CD4-positive, alpha-beta T cell treated with Interleukin-4 for 1 hour (primary cell): ENCODE measurements around the gene ATP9B.

Experiments used
- DNase-seq, 2 donors: peaks; one replicate each; pipeline ENCODE4 v3.0.0-alpha.2; 2020 to 2022

ATP9B gene

DNA sequence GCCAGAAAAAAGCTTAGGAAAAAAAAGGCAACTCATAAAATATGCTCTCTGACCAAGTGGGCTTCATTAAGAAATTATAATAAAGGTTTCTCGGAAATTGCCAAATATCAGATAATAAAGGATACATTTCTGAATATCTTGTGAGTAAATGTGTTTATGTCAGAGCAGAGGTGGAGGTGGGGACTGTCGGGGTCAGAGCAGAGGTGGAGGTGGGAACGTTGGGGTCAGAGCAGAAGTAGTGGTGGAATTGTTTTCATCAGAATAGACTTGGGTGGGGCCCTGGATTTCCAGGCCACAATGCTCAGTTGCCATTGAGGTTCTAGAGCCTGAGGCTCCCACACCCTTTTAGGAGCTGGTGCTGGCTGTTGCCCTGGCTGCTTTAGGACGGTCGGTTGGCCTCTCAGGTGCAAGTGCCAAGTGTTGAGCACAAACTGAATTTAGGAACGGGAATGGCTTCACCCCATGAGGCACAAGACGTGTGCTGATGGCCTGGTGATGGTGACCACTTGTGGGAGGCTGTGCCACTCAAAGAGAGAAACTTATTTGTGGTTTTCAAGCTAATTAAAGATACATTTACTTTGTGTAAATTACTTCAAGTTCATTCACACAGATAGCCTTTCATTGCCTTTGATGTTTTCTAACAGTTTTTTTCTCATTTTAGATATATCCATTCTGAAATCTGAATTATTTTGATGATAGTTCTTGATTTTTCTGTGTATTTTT is 131.5 kb downstream of the ATP9B start:
- no peak for DNase-seq

DNA sequence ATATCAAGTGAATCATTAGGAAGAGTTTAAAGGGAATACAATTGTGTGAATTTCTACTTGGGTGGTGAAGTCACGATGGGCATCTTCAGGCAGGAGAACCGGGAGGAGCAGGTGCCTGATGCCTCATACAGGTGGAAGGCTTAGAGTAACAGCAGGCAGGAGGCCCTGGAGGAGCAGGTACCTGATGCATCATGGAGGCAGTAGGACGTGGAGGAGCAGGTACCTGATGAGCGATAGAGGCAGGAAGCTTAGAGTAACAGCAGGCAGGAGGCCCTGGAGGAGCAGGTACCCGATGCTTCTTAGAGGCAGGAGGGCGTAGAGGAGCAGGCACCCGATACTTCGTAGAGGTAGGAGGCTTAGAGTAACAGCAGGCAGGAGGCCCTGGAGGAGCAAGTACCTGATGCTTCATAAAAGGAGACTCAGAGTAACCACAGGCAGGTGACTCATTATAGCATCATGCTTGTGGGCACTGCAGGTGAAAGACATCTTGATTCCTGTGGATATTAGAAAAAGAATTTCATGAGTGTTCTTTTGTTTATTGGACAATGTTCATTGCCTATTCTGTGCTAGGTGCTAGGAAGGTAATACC is 133.9 kb downstream of the ATP9B start:
- no peak for DNase-seq

DNA sequence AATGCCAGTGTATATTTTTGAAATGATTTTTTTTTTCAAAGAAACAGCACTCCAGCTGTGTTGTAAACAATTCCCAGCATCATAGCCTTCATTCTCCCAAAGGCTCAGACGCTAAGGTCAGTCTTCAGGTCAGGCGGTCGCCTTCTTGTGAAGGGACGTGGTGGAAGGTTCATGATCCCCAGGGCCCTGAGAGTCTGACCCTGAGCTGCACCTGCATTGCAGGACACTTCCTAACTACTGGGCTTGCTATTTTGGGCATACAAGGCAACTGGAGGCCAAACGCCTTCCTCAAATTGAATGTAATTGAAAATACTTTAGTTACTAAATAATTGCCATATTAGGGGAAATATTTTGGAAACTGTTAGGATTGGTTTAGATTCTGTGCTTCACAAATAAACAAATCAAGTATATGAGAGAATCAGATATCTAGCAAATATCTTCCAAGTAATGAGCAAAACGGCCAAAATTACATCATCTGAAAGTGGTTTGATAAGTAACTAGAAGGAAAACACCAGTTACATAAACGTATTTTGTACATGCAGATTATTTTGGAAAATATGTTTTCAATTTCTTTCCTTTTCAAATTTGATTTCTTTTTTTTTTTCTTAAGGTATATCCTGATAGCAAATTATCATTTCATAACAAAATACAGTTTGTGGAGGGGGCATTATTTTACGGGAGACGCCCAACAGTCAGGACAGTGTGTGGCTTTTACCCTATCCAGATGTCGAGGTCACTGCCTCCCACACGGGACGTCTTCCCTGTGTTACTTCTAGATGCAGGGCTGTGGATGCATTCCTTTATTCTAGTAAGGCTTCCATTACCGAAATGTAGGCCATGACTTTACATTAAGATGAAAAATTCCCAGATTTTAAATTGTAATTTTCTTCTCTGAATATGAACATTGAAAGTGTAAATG is 136.0 kb downstream of the ATP9B start:
- no peak for DNase-seq

DNA sequence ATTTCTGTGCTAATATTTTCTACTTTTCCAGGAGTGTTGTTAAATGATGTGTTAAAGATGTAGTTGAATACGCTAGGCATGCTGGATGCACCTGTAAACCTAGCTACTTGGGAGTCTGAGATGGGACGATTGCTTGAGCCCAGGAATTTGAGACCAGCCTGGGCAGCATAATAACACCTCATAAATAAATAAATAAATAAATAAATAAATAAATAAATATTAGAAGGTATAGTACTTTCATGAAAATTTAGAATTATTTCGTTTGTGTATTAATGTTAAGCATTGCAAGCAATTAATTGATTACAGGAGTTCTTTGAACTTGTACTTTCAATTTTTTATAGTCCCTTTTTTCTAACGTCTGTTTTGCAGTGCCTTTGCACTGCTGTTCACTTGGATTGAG is 137.2 kb downstream of the ATP9B start:
- no peak for DNase-seq

DNA sequence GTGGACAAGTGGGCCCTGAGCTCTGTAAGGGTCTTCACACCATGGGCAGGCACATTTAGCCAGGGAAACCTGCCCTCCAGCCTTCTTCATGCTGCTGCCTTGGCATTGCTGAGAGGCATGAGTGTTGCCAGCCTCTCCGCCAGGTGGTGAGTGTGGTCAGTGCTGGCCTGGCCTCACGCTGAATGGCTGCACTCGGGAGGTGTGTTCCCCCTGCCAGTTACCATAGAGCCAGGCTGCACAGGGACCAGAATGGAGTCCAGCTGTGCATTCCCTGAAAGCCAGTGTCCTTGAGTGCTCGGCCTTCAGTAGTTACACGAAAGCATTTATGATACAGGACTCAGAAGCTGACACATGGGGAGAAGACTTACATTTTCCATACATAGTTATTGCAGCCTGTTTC is 139.7 kb downstream of the ATP9B start:
- no peak for DNase-seq

DNA sequence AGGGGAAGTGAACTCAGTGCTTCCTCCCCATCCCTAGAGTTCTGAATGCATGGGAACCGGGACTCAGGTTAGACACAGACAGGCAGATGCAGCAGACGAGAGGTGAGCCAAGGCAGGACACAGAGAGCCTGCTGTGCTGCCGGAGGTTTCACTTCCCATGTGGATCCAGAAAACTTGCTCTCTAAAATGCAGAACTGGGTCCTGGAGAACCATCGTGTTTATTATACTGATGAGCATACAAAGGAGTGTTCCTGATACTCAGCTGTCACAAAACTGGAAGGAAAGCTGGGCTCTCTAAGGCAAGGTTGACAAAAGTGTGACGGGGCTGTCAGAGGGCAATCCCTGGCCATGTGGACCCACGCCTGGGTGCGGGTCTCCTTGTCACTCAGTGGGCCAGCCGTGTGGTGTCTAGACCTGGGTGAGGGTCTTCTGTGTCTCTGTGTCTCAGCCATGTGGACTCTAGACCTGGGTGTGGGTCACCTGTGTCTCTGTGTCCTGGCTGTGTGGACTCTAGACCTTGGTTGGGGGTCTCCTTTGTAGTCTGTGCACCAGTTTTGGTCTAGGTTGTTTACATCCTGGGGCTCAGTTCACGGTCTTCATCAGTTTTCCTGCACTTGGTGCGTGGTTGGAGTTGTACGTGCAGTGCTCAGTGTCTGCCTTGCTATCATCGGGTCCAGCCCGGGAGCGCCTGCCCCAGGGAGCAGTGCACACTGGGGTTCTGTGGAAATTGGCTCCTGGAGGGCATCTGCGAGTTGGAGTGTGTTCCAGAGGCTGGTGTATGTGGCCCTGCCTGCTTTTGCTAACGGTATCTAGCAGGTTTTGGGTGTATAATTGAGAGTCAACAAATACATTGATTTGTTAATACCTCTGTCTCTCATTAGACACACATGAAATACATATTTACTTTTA is 141.1 kb downstream of the ATP9B start:
- no peak for DNase-seq

DNA sequence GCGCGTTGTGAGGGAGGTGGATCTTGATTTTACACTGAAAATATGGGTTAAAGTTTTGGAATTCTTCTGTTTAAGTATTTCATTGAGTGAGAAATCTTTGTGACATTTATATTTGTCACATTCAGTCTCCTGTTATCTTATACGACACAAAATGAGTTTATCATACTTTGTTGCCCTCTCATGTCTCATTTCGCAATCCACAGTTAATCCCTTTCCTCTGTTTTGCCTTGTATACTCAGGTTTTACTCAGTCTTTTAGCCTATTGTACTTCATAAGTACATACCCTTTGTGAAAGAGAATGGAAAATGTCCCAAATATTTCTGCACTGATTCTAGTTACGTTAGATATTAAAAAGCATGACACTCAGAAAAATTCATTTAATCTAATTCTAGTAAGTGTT is 142.7 kb downstream of the ATP9B start:
- no peak for DNase-seq

DNA sequence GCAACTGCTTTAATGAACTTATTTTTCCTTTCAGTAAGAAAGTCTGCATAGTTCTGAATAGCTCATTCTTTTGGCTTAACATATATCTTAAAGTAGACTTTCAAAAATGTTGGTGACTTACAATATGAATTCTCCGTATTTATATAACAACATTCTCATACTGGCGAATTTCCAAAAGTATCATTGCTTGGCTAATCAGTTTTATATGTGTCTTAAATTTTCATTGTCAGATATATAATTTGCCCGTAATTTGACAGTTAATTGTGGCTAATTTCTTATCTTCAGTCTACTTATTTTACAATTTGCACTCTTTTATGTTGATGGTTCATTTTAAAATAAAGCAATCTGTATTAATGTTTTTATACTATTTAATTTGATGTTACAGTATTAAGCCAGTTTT is 144.9 kb downstream of the ATP9B start:
- no peak for DNase-seq

DNA sequence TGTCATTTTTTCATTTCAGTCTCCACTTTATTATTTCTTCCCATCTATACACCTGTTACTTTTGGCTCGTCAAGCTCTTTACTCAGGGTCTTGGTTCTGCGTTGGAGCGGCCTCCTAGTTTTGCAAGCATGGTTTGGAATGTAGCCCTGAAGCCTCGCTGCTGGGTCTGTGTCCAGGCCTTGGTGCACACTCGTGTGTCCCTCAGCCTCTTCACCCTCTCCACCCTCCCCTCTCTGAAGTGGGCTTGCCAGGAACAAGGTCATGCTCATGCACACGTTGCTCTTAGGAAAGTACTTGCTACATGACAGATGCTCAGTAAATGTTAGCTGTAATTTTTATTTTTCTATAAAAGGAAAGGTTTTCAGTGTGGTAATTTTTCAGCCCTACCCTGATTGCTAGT is 147.0 kb downstream of the ATP9B start:
- no peak for DNase-seq

DNA sequence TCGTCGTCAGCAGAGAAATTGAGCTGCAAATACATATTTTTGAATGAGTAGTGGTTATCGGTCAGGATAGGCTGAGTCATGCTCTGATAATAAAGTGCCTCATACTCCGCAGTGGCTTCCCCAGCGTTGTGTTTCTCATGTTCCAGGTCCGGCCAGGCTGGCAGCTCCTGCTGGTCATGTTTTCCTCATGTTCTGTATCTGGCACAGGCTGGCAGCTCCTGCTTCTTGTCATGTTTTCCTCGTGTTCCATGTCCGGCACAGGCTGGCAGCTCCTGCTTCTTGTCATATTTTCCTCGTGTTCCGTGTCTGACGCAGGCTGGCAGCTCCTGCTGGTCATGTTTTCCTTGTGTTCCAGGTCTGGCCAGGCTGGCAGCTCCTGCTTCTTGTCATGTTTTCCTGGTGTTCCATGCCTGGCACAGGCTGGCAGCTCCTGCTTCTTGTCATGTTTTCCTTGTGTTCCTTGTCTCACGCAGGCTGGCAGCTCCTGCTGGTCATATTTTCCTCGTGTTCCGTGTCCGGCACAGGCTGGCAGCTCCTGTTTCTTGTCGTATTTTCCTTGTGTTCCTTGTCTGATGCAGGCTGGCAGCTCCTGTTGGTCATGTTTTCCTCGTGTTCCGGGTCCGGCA is 148.9 kb downstream of the ATP9B start:
- no peak for DNase-seq

DNA sequence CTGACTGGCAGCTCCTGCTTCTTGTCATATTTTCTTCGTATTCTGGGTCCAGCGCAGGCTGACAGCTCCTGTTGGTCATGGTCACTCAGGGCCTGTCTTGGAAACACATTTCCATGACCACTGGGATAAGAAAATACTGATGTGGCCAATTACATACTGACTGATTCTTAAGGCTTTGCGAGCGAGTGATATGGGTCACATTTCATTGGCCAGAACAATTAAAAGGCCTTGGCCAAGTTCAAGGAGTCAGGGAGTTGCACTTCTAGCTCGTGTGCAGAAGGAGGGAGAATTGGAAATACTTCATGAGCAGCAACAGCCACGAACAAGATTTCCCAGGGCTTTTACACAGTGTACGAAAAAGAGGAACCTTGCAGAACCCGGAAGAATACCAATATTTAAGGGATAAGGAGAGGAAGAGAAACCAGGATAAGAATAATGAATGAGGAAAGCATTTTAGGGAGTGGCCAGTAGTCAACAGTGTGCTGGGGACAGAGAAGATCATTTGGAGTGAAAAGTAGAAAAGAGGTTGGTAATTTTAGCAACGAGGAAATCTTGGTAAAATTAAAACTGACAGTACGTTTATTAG is 149.5 kb downstream of the ATP9B start:
- DNase-seq, result no peak

DNA sequence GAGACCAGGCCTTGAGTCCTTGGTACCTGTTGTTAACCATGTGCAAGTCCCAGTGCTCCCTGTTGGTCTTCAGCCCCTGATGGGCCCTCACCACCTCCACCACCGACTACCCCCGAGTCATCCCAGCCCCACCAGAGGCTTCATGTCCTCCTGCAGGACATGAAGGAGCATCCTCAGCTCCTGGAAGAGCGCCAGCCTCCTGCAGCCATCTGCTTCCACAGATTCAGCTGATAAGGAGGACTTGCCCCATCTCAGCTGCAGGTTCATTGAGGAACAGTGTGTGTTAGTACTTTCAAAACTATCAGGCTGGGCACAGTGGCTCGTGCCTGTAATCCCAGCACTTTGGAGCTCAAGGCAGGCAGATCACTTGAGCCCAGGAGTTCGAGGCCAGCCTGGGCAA is 151.9 kb downstream of the ATP9B start:
- no peak for DNase-seq

DNA sequence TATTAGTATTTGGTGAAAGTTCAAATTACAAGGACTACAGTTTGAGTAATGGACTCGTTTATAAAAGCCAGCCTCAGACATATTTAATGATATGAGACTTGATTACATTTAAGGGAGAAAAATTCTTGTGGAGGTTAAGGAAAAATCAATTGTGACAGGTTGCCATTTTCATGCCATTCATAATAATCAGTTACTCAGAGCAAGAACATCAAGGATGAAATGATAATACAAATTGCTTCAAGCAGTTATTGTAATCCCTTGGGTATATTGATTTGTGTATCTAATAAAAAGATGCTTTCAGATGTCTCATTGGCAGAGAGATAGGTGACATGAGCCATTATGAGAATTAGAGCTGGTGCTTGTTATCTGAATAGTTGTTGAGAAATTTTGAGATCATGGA is 153.6 kb downstream of the ATP9B start:
- DNase-seq, result no peak

DNA sequence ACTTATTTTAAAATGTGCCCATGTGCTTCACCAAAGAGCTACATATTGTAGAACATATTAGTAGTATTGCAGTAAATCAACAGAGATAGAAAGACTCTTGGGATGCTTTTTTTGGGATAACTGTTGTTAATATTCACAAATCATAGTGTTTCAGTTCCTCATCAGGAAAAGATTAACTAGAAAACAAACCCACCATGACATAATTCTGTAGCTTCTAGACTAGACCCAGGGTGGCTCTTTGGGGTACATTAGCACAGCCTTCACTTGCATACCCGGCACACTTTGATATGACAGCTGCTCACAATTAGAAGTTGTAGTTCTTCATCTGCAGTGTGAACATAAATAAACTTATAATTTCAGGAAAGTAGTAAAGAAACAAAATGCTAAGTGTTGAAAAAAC is 154.2 kb downstream of the ATP9B start:
- DNase-seq, result no peak

DNA sequence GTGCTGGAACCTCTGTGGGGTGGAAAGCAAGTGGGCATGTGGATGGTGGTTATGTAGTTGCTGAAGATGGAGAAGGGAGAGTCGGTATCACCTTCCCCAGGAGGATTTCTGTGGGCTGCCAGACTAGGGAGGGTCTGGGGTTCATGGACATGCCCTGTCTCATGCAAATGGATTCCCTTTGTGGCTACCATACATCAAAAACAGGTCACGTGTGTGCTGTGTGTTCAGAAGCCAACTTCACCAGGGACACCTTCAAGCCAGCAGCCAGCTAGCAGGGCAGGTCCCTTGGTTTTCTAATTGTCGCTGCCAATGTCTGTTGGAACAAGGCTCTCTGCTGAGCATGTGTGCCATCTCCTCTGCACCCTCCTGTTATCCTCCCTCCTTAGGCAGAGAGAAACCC is 155.2 kb downstream of the ATP9B start:
- no peak for DNase-seq

DNA sequence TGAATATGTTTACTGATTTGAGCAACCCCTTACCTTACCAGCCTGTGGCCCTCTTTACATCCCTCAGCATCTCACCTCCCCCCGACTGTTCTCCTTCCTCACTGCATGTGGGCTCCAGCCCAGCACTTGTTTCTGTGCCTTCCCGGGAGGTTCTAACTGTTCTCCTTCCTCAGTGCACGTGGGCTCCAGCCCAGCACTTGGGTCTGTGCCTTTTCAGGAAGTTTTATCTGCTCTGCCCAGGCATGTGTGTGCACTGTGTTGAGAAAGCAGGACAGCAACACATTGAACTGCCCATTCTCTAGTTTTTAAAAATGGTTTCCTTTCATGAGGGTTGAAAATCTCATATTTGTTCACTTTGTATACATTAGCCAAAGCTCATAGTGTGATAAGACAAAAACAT is 158.4 kb downstream of the ATP9B start:
- no peak for DNase-seq

DNA sequence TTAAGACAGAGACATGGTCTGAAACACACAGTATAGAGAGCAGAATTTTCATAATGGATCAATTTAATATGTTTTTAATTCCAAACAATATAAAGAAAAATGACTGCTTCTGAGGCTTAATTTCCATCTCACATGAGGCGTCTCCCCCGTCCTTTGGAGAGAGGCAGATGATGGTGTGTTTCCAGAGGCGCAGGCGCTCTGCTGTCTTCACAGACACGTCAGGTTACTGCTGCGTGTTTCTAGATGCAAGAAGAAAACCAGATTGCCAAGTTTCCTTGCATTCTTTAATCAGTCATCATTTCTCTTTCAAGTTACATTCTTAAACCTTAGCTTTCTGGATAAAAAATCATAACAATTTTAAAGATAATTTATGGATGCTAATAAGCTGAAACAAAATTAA is 160.2 kb downstream of the ATP9B start:
- DNase-seq, result no peak

DNA sequence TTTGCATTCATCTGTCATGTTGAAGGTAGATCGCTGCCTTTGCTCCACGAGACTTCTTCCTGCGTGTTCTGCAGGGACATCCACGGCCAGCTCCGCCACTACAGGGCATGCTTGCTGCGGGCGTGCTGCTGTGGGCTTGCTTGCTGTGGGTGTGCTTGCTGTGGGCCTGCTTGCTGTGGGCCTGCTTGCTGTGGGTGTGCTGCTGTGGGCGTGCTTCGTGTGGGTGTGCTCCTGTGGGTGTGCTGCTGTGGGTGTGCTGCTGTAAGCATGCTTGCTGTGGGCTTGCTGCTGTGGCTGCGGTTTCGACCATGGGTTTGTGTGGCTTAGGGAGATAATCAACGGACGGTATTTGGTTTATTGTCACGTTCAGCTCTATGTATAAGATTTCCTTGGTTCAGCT is 165.2 kb downstream of the ATP9B start:
- DNase-seq, result no peak

DNA sequence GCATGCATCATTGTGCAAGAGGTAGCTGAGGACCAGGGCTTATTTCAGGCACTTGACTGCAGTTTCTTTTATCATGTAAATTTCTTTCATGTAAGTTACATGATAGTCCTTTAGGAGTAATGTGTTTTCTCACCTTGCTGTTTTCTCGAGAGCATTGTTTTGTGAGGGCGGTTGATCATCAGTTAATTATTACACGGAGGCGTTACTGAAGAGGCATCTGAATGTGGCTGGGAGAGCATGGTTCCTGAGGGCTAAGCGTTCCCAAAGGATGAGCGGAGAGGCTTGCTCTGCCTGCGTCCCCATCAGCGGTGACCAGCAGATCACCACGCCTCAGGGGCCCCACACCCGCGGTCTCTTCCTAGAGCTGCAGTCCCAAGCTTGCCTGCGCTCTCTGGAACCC is 170.4 kb downstream of the ATP9B start:
- DNase-seq, result no peak

DNA sequence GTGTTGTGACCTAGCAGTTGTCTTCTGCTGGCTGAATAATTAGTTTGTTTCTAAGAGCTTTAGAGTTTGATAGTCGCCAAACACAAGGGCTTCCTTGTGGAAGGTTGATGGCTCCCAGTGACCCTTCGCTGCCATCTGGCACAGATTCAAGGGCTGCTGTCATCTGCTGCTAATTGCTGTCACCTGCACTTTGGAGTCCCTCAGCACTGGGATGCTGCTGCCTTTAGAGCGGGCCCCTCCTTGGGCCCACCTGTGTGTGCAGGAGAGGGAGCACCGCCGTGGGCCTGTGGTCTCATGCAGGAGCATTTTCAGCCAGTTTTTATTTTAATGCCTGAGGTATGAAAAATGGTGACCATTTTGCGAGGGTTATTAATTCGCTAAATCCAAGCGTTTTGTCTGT is 172.6 kb downstream of the ATP9B start:
- no peak for DNase-seq

DNA sequence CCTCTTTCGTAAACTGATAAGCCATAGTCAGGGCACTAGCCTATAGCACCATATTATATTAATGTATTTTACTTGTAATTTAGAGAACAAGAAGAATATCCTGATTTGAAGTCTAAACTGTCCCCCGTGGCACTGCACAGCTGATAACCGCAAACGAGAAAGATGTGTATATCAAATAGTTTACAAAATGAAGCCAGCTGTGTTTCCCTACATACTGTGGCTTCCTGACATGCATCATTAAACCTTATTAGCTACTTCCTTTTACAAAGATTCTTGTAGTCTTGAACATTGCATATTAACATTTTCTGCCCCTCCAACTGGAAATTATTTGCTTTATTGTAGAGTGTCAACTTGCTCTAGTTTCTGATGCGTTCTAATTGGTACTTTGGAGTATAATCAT is 173.1 kb downstream of the ATP9B start:
- no peak for DNase-seq

DNA sequence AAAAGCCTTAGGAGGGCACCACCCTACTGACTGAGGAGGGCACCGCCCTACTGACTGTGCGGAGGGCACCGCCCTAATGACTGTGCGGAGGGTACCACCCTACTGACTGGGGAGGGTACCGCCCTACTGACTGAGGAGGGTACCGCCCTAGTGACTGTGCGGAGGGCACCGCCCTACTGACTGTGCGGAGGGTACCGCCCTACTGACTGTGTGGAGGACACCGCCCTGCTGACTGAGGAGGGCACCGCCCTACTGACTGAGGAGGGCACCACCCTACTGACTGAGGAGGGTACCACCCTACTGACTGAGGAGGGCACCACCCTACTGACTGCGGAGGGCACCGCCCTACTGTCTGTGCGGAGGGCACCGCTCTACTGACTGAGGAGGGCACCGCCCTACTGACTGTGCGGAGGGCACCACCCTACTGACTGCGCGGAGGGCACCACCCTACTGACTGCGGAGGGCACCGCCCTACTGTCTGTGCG is 176.4 kb downstream of the ATP9B start:
- DNase-seq, result peak; percentile 62 to 69
